AG04449 (cell line): ENCODE data around the gene MPP2.

Experiments
- CTCF ChIA-PET: fragments of 350-600 bp; formaldehyde crosslinking; extraction: SDS; loops from one replicate; lab custom pipeline; 2021; ENCODE audit warnings: antibody characterized with exemption; lab: Yijun Ruan, JAX
- POLR2A ChIA-PET: fragments of 400-600, 350-600 bp; formaldehyde crosslinking; extraction: SDS; loops from one replicate; lab custom pipeline; 2020; ENCODE audit warnings: antibody characterized with exemption, inconsistent platforms; lab: Yijun Ruan, JAX
- DNase-seq: peaks from one replicate; pipeline ENCODE4 v3.0.0-alpha.2; 2010; ENCODE audit warnings: low read depth, low spot score
- H3K4me3 ChIP-seq: 2 replicates; pipeline ENCODE4 v1.5.1; 2011; ENCODE audit warnings: low read depth, mild to moderate bottlenecking, control low read depth, low read length
- CTCF ChIP-seq: IDR thresholded peaks from one replicate; pipeline ENCODE4 v1.5.1; 2011; ENCODE audit warnings: mild to moderate bottlenecking, moderate library complexity, low read length, control low read depth, inconsistent platforms; ENCODE audit not compliant: insufficient read depth; ENCODE audit errors: missing control alignments

The MPP2 gene

GRCh38 chr17:43927060-43927864, 19.9 kb upstream of the MPP2 start:
- POLR2A ChIA-PET = no interaction called here
- CTCF ChIA-PET = interaction anchor here (1.0 to 5.8 kb wide), 4 partner anchors 13 to 49 kb away, joined by 3 to 49 read pairs (median 24); partner anchors contain the start of genes MPP2 and PPY
- DNase-seq = no peak
- no peak for TF ChIP-seq CTCF
- no peak overlapping the region; the same call in 1 of the 2 replicates for H3K4me3 ChIP-seq

- DNase-seq = no peak
- H3K4me3 ChIP-seq = no peak overlapping the region
- no peak for TF ChIP-seq CTCF
- ChIA-PET CTCF (interaction anchor here (0.9 to 5.8 kb wide), 5 partner anchors 9 to 19 kb away, joined by 3 to 49 read pairs (median 7); partner anchors contain the start of genes MPP2 and PPY), POLR2A (no interaction called here)
Measured at GRCh38 chr17:43924558-43924957, 17.2 kb upstream of the MPP2 start.

- CTCF ChIA-PET = interaction anchor here (3.0 to 5.8 kb wide), 3 partner anchors 11 to 42 kb away, joined by 12 to 64 read pairs (median 15); partner anchors contain the start of gene MPP2
- TF ChIP-seq CTCF = no peak
- POLR2A ChIA-PET = no interaction called here
- no peak overlapping the region for H3K4me3 ChIP-seq
- no peak for DNase-seq
Measured at GRCh38 chr17:43920500-43921095, 13.3 kb upstream of the MPP2 start.

GRCh38 chr17:43918026-43918389, 10.7 kb upstream of the MPP2 start:
- H3K4me3 ChIP-seq = no peak overlapping the region
- CTCF ChIA-PET = interaction anchor here (1.2 to 5.8 kb wide), 5 partner anchors 9 to 123 kb away, joined by 3 to 64 read pairs (median 5); partner anchors contain the start of gene MPP2
- no peak for TF ChIP-seq CTCF
- DNase-seq = no peak
- POLR2A ChIA-PET = no interaction called here

- ChIA-PET POLR2A (no interaction called here), CTCF (interaction anchor here (0.7 to 5.8 kb wide), 4 partner anchors 8 to 77 kb away, joined by 3 to 64 read pairs (median 4); partner anchors contain the start of gene MPP2)
- peak; percentile 71 for TF ChIP-seq CTCF
- no peak overlapping the region for H3K4me3 ChIP-seq
- DNase-seq = no peak
Measured at GRCh38 chr17:43917348-43918025, 10.2 kb upstream of the MPP2 start.
